ENCODE data around the gene CACNB3. TPM values are rescaled to one million over a fixed set of nuclear protein-coding genes. Genes with fewer than 3 reads are reported as not detected.

The CACNB3 gene
- total and polyA plus RNA-seq, 2 donors (not counting 1 experiment from before 2014, with no cell fraction given), result 1.6 to 4.0 TPM

DNA sequence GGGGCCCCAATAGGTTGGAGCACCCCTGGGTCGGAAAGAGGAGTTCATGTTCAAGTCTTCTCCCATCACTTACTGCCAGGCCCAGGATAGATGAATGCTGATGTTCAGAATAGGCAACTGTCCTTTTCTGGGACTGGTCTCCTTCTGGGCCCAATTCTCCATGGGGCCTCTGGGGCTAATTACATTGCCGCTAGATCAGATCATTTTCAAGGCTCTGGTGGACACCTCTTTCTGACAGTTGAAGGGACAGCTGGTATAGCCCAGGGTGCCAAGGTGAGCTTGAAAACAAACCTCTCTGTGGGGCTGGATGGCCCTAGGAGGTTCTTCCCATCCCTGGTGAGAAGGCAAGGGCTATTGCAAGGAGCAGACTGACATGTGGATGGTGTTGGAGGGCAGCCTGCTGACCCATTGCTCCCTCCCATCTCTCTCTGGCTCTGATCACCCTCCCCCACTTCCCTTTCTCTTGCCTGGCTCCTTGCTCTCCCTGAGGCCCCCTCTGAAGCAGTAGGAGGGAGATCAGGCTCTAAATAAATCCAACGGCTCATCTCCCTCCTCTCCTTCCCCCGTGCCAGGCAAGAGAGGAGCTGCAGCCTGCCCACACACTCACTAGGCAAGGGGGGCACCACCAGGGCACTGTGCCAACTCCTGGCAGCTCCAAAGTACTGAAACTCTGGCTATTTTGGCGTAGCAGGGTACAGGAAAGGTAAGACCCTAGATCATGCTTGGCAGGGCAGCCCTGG, 1.9 kb downstream of the CACNB3 start:
- Mint-ChIP-seq H3K9me3 (ENCODE audit: insufficient read depth) (no peaks in the 10 kb centered on the region), H3K4me1 (peaks cover 24% of the 10 kb centered on the region), H3K4me3 (peak overlapping the region; percentile 87), H3K27me3 (peaks cover 12% of the 10 kb centered on the region), H3K27ac (no peak overlapping the region)
- Histone ChIP-seq H3K79me2 (ENCODE audit: control insufficient read depth, insufficient read depth, low read length) (no peaks in the 10 kb centered on the region), H3K27me3 (replicated peaks in 1 of 4; ENCODE audit: control extremely low read depth in 1 of 4, control insufficient read depth in 3 of 4, insufficient read depth in 4 of 4, low read length in 3 of 4) (peaks cover 0 to 31% (median 16%) of the 10 kb centered on the region in 4 experiments), H3K4me1 (ENCODE audit: control insufficient read depth in 2 of 2, insufficient read depth in 2 of 2, low read length in 2 of 2) (peaks cover 23 to 24% of the 10 kb centered on the region in 2 donors), H4K20me1 (ENCODE audit: control insufficient read depth, insufficient read depth, low read length, poor library complexity, severe bottlenecking) (peaks cover 13% of the 10 kb centered on the region), H3K9me3 (ENCODE audit: control extremely low read depth in 1 of 3, control insufficient read depth in 2 of 3, insufficient read depth in 1 of 3, low read length in 2 of 3) (no peaks in the 10 kb centered on the region), H3K4me2 (replicated peaks; ENCODE audit: low read depth, low read length, poor library complexity, severe bottlenecking) (no peak overlapping the region), H3K4me3 (ENCODE audit: control extremely low read depth in 1 of 5, extremely low read depth in 1 of 5, insufficient read depth in 1 of 5, low read depth in 2 of 5, low read length in 4 of 5) (no peak overlapping the region), H3K36me3 (replicated peaks in 1 of 2; ENCODE audit: control extremely low read depth in 1 of 2, control insufficient read depth in 1 of 2, extremely low read depth in 1 of 2, insufficient read depth in 2 of 2, low read length in 1 of 2) (no peaks in the 10 kb centered on the region), H3K9ac (ENCODE audit: low read length) (no peak overlapping the region), H3K27ac (ENCODE audit: low read length in 2 of 2) (no peak overlapping the region), H2AFZ (ENCODE audit: insufficient read depth, low read depth, low read length, poor library complexity, severe bottlenecking) (no peak overlapping the region)
- ATAC-seq (ENCODE audit: low read depth) (no peak), DNase-seq (no peak)
- ChIA-PET CTCF (interaction anchor here (0.8 to 1.5 kb wide), 4 partner anchors 8 to 32 kb away, joined by 3 to 6 read pairs (median 4); partner anchors contain the start of gene DDX23), POLR2A (no interaction called here)
- TF ChIP-seq, protein P1, sequence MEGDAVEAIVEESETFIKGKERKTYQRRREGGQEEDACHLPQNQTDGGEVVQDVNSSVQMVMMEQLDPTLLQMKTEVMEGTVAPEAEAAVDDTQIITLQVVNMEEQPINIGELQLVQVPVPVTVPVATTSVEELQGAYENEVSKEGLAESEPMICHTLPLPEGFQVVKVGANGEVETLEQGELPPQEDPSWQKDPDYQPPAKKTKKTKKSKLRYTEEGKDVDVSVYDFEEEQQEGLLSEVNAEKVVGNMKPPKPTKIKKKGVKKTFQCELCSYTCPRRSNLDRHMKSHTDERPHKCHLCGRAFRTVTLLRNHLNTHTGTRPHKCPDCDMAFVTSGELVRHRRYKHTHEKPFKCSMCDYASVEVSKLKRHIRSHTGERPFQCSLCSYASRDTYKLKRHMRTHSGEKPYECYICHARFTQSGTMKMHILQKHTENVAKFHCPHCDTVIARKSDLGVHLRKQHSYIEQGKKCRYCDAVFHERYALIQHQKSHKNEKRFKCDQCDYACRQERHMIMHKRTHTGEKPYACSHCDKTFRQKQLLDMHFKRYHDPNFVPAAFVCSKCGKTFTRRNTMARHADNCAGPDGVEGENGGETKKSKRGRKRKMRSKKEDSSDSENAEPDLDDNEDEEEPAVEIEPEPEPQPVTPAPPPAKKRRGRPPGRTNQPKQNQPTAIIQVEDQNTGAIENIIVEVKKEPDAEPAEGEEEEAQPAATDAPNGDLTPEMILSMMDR (IDR thresholded peaks at IDR 0.05), result no peak
- TF ChIP-seq EZH2 (IDR thresholded peaks at IDR 0.05; ENCODE audit: borderline replicate concordance, insufficient read depth, low read depth, low read length, poor library complexity, severe bottlenecking), result no peak
- WGBS (ENCODE audit: insufficient coverage), result 64% methylated on average over 4 of the region's 5 CpGs
- intact Hi-C loops (cut with micrococcal nuclease), result no loop called here

DNA sequence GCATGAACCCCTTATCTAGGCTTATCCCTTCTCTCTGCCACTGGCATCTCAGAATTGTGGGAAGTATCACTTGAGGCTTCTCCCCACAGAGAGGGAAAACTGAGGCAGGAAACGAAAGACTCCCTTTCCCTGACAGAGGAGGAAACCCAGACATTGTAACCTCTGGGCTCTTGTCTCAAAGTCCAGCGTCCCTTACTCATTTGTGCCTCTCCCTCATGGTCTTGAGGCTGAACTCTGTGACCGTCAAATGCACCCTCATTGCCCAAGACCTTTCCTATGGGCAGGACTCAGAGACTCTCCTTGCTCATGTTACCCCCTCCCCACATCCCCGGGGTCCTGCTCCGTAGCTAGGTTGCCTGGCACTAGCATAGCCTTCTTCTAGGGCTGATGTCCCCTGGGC, 3.8 kb downstream of the CACNB3 start:
- intact Hi-C loops (cut with micrococcal nuclease), result no loop called here
- no peak for TF ChIP-seq EZH2 (IDR thresholded peaks at IDR 0.05; ENCODE audit: borderline replicate concordance, insufficient read depth, low read depth, low read length, poor library complexity, severe bottlenecking)
- TF ChIP-seq, protein P1 (IDR thresholded peaks at IDR 0.05), result no peak
- H2AFZ ChIP-seq (ENCODE audit: insufficient read depth, low read depth, low read length, poor library complexity, severe bottlenecking), result no peak overlapping the region
- ATAC-seq (ENCODE audit: low read depth) (no peak), DNase-seq (no peak)
- no peak overlapping the region for H3K4me3 Mint-ChIP-seq
- 97% methylated on average over 3 of the region's 5 CpGs for WGBS (ENCODE audit: insufficient coverage)
- no peaks in the 10 kb centered on the region for H3K9me3 Mint-ChIP-seq (ENCODE audit: insufficient read depth)
- H4K20me1 ChIP-seq (ENCODE audit: control insufficient read depth, insufficient read depth, low read length, poor library complexity, severe bottlenecking), result peaks cover 7% of the 10 kb centered on the region
- no peaks in the 10 kb centered on the region for H3K36me3 ChIP-seq (replicated peaks in 1 of 2; ENCODE audit: control extremely low read depth in 1 of 2, control insufficient read depth in 1 of 2, extremely low read depth in 1 of 2, insufficient read depth in 2 of 2, low read length in 1 of 2)
- H3K27ac Mint-ChIP-seq, result no peak overlapping the region
- H3K4me3 ChIP-seq (ENCODE audit: control extremely low read depth in 1 of 5, extremely low read depth in 1 of 5, insufficient read depth in 1 of 5, low read depth in 2 of 5, low read length in 4 of 5), result no peak overlapping the region
- H3K9me3 ChIP-seq (ENCODE audit: control extremely low read depth in 1 of 3, control insufficient read depth in 2 of 3, insufficient read depth in 1 of 3, low read length in 2 of 3), result no peaks in the 10 kb centered on the region
- POLR2A ChIA-PET, result no interaction called here
- no peaks in the 10 kb centered on the region for H3K79me2 ChIP-seq (ENCODE audit: control insufficient read depth, insufficient read depth, low read length)
- CTCF ChIA-PET, result no interaction called here
- no peak overlapping the region for H3K27ac ChIP-seq (ENCODE audit: low read length in 2 of 2)
- no peak overlapping the region for H3K9ac ChIP-seq (ENCODE audit: low read length)
- peaks cover 10 to 16% of the 10 kb centered on the region in 2 donors for H3K4me1 ChIP-seq (ENCODE audit: control insufficient read depth in 2 of 2, insufficient read depth in 2 of 2, low read length in 2 of 2)
- H3K4me2 ChIP-seq (replicated peaks; ENCODE audit: low read depth, low read length, poor library complexity, severe bottlenecking), result no peak overlapping the region
- peaks cover 0 to 13% (median 4%) of the 10 kb centered on the region in 4 experiments for H3K27me3 ChIP-seq (replicated peaks in 1 of 4; ENCODE audit: control extremely low read depth in 1 of 4, control insufficient read depth in 3 of 4, insufficient read depth in 4 of 4, low read length in 3 of 4)
- H3K27me3 Mint-ChIP-seq, result peaks cover 2% of the 10 kb centered on the region
- peaks cover 15% of the 10 kb centered on the region for H3K4me1 Mint-ChIP-seq
